K562 (cell line): Measurements from ENCODE around the gene LINC00632. TPM values are rescaled to one million over a fixed set of nuclear protein-coding genes. Genes with fewer than 3 reads are reported as not detected.
A peak's percentile ranks its signal among the peaks of the same experiment; 100 is the strongest.

Experiments
- ATAC-seq: fragments of 200-7000 bp; cut with Tn5 transposase; 3 replicates; pipeline ENCODE4 v1.9.1; 2020; ENCODE audit warnings: moderate library complexity
- BruUV-seq: library from RNA; stranded (reverse); fragments of 400-500 nt; replicated peaks from 2 replicates; lab custom pipeline; 2021; lab: Mats Ljungman, UMichigan
- CTCF ChIA-PET: fragments of 300-600 bp; formaldehyde crosslinking; extraction: SDS; loops from one replicate; lab custom pipeline; 2021; ENCODE audit warnings: low intra/inter-chr PET ratio; lab: Yijun Ruan, JAX
- POLR2A ChIA-PET: fragments of 300-600, 350-650 bp; sonication (Branson Sonifier 250); formaldehyde crosslinking; extraction: SDS; loops from one replicate; lab custom pipeline; 2021; ENCODE audit warnings: antibody characterized with exemption, inconsistent platforms; lab: Yijun Ruan, JAX
- DNase-seq, 4 experiments: peaks; one replicate each; pipeline versions ENCODE4 v3.0.0 to v3.0.0-alpha.2; 2011 to 2018; ENCODE audit warnings: low spot score in 3 of 4, mixed read lengths in 3 of 4; ENCODE audit errors: extremely low read depth in 1 of 4
- FAIRE-seq: peaks from 2 replicates; lab custom pipeline; 2011; peaks lifted over from hg19 to GRCh38; lab: Jason Lieb, UNC
- H2AFZ ChIP-seq: 2 replicates; pipeline ENCODE4 v1.6.0; 2011; ENCODE audit warnings: low read depth, low read length, control low read depth, inconsistent platforms
- H3K27ac ChIP-seq: fragments of 200-600 bp; 3 replicates; pipeline ENCODE4 v1.8.0; 2011; ENCODE audit warnings: low read depth, mild to moderate bottlenecking, control low read depth, inconsistent platforms, low read length, moderate library complexity, mixed read lengths; ENCODE audit errors: extremely low read depth
- H3K27me3 ChIP-seq, 2 experiments: fragments of 300-600 bp in 1 of 2; 2 replicates in 1 of 2; 3 replicates in 1 of 2; pipeline versions ENCODE4 v1.6.0 to v1.8.0; 2011; ENCODE audit warnings: inconsistent platforms in 2 of 2, low read length in 2 of 2, mild to moderate bottlenecking in 1 of 2, mixed read lengths in 1 of 2, moderate library complexity in 1 of 2; ENCODE audit not compliant: control insufficient read depth in 2 of 2, insufficient read depth in 2 of 2
- H3K36me3 ChIP-seq: fragments of 300-600 bp; 3 replicates; pipeline ENCODE4 v1.8.0; 2011; ENCODE audit warnings: mild to moderate bottlenecking, low read length, inconsistent platforms; ENCODE audit not compliant: control insufficient read depth, insufficient read depth
- H3K4me1 ChIP-seq, 2 experiments: fragments of 200-600 bp in 1 of 2; replicated peaks in 1 of 2; 2 replicates in 1 of 2; 3 replicates in 1 of 2; pipeline versions ENCODE4 v1.5.1 to v1.8.0; 2011; ENCODE audit warnings: inconsistent platforms in 2 of 2, low read length in 2 of 2, mild to moderate bottlenecking in 1 of 2, mixed read lengths in 1 of 2, moderate library complexity in 1 of 2; ENCODE audit not compliant: control insufficient read depth in 2 of 2, insufficient read depth in 2 of 2
- H3K4me2 ChIP-seq: 2 replicates; pipeline ENCODE4 v1.6.1; 2011; ENCODE audit warnings: low read length, control low read depth, inconsistent platforms, mixed read lengths; ENCODE audit not compliant: insufficient read depth
- H3K4me3 ChIP-seq: fragments of 200-600 bp; sonication (generic), shearing (Covaris generic); 2 replicates; pipeline ENCODE4 v1.5.1; 2016; ENCODE audit warnings: control low read depth, inconsistent platforms
- H3K79me2 ChIP-seq: fragments of 200-600 bp; 3 replicates; pipeline ENCODE4 v1.8.0; 2011; ENCODE audit warnings: low read length, inconsistent platforms; ENCODE audit not compliant: control insufficient read depth, insufficient read depth
- H3K9ac ChIP-seq, 2 experiments: 2 replicates each; pipeline versions ENCODE4 v1.6.0 to v1.6.1; 2011; ENCODE audit warnings: low read depth in 2 of 2, low read length in 2 of 2, control low read depth in 1 of 2, inconsistent platforms in 1 of 2, mild to moderate bottlenecking in 1 of 2, mixed read lengths in 1 of 2; ENCODE audit not compliant: insufficient read depth in 1 of 2
- H3K9me1 ChIP-seq: one replicate; pipeline ENCODE4 v1.6.0; 2011; ENCODE audit warnings: inconsistent platforms, mild to moderate bottlenecking, low read length, moderate library complexity; ENCODE audit not compliant: control insufficient read depth, insufficient read depth
- H3K9me3 ChIP-seq: replicated peaks from 2 replicates; pipeline ENCODE4 v1.5.1; 2011; ENCODE audit warnings: low read depth, low read length, inconsistent platforms; ENCODE audit not compliant: control insufficient read depth, insufficient read depth
- H4K20me1 ChIP-seq: replicated peaks from 2 replicates; pipeline ENCODE4 v1.6.1; 2011; ENCODE audit warnings: low read length, inconsistent platforms, mixed read lengths; ENCODE audit not compliant: control insufficient read depth, insufficient read depth
- CEBPB ChIP-seq: fragments of 450-650 bp; IDR thresholded peaks from 2 replicates; pipeline ENCODE4 v1.6.1; 2016; ENCODE audit warnings: missing genetic modification characterization, missing compliant biosample characterization
- CTCF ChIP-seq, 3 experiments: IDR thresholded peaks in 2 of 3; conservative IDR thresholded peaks in 1 of 3; 2 replicates each; pipeline ENCODE4 v1.5.1; 2011 to 2012; ENCODE audit warnings: low read length in 3 of 3, mild to moderate bottlenecking in 3 of 3, control low read depth in 2 of 3, improper control_type of control experiment in 1 of 3, inconsistent platforms in 1 of 3, low read depth in 1 of 3, mixed read lengths in 1 of 3, moderate library complexity in 1 of 3; ENCODE audit not compliant: insufficient read depth in 2 of 3
- DEAF1 ChIP-seq: fragments of 450-650 bp; formaldehyde crosslinking; IDR thresholded peaks from 2 replicates; pipeline ENCODE4 v1.4.0; 2020; ENCODE audit warnings: mild to moderate bottlenecking, moderate library complexity
- HMG20A ChIP-seq: fragments of 450-650 bp; formaldehyde crosslinking; conservative IDR thresholded peaks from 2 replicates; pipeline ENCODE4 v1.4.0; 2020; ENCODE audit warnings: mild to moderate bottlenecking, mixed read lengths
- NCOR1 ChIP-seq: fragments of 450-650 bp; IDR thresholded peaks from 2 replicates; pipeline ENCODE4 v1.6.1; 2016; ENCODE audit warnings: mild to moderate bottlenecking, moderate library complexity
- PCBP2 ChIP-seq: fragments of 200-400 bp; formaldehyde crosslinking; IDR thresholded peaks from 2 replicates; pipeline ENCODE4 v1.6.1; 2018; ENCODE audit warnings: low read length, low read depth, mild to moderate bottlenecking, moderate library complexity; ENCODE audit not compliant: poor library complexity, severe bottlenecking
- RAD21 ChIP-seq, 2 experiments: fragments of 250-450 bp in 1 of 2; fragments of 450-650 bp in 1 of 2; sonication (Bioruptor Pico) in 1 of 2; formaldehyde crosslinking in 1 of 2; IDR thresholded peaks in 1 of 2; conservative IDR thresholded peaks in 1 of 2; 2 replicates each; pipeline versions ENCODE4 v1.4.0 to v1.8.0; 2020 to 2022; ENCODE audit warnings: mild to moderate bottlenecking in 2 of 2, moderate library complexity in 1 of 2
- RBM15 ChIP-seq: fragments of 200-400 bp; formaldehyde crosslinking; IDR thresholded peaks from 2 replicates; pipeline ENCODE4 v1.6.1; 2018; ENCODE audit warnings: mild to moderate bottlenecking, low read length, moderate library complexity; ENCODE audit not compliant: insufficient read depth
- RBM34 ChIP-seq: fragments of 200-400 bp; formaldehyde crosslinking; IDR thresholded peaks from 2 replicates; pipeline ENCODE4 v1.6.1; 2018; ENCODE audit warnings: low read length, borderline replicate concordance; ENCODE audit not compliant: insufficient read depth
- SMC3 ChIP-seq: conservative IDR thresholded peaks from 2 replicates; pipeline ENCODE4 v1.6.1; 2011; ENCODE audit warnings: low read depth, low read length, improper control_type of control experiment; ENCODE audit not compliant: insufficient read depth
- TRIM24 ChIP-seq, 2 experiments: fragments of 450-650 bp; IDR thresholded peaks; 2 replicates each; pipeline ENCODE4 v1.6.1; 2016
- ZFP36 ChIP-seq: fragments of 150-350 bp; IDR thresholded peaks from 2 replicates; pipeline ENCODE4 v1.6.1; 2018; ENCODE audit warnings: low read length, low read depth; ENCODE audit not compliant: partially characterized antibody
- ZSCAN32 ChIP-seq: fragments of 450-650 bp; formaldehyde crosslinking; IDR thresholded peaks from 2 replicates; pipeline ENCODE4 v1.4.0; 2020; ENCODE audit warnings: mild to moderate bottlenecking, moderate library complexity
- WGBS: fragments of 100-300 bp; shearing (Covaris generic); methylation state at CpG from one replicate; pipeline ENCODE4 v1.1.6; 2016; ENCODE audit warnings: low coverage, mixed read lengths; ENCODE audit not compliant: insufficient coverage; ENCODE audit errors: missing lambda C conversion rate; 5-methylcytosine and 5-hydroxymethylcytosine counted together
- in situ Hi-C: fragments of 300-500 bp; cut with MboI; formaldehyde crosslinking; loops from 4 replicates; pipeline ENCODE4 v1.15.0; 2018; ENCODE audit warnings: inconsistent platforms, mixed read lengths
- intact Hi-C: fragments of 100-400 bp; cut with micrococcal nuclease; formaldehyde crosslinking; loops from 2 replicates; pipeline ENCODE4 v1.14.2; 2022
- polyA plus RNA-seq, 8 experiments: library from polyadenylated mRNA; depleted of rRNA in 4 of 8; stranded (reverse) in 5 of 8; unstranded in 3 of 8; fragments of >200 nt; fragmentation: Nextera tagmentation in 2 of 8; fragmentation: Illumina TruSeq in 1 of 8; extraction: Ambion mirVana in 2 of 8; extraction: Trizol in 1 of 8; gene quantifications; 2 replicates each; pipeline versions ENCODE4 v1.2.1 to v1.2.3, GENCODE V29; 2011 to 2014; ENCODE audit warnings: inconsistent platforms in 1 of 8, missing spikeins in 1 of 8
- total RNA-seq, 7 experiments: library from RNA; depleted of rRNA in 6 of 7; stranded (reverse); fragments of >200 nt in 6 of 7; fragmentation: Illumina TruSeq in 2 of 7; extraction: Trizol in 2 of 7; gene quantifications; 2 replicates each; pipeline versions ENCODE4 v1.2.1 to v1.2.3, GENCODE V29; 2011 to 2021; ENCODE audit warnings: low replicate concordance in 1 of 7

Gene LINC00632
- total and polyA plus RNA-seq, 9 of the 15 experiments (the other 6 are each of a cell fraction or from before 2014, with no cell fraction given) = 0.06 to 0.20 TPM; not detected in 7

- no peaks in the 10 kb centered on the region for H4K20me1 ChIP-seq
- no peaks in the 10 kb centered on the region for H3K27me3 ChIP-seq
- peak; percentile 86 for FAIRE-seq
- CTCF ChIA-PET = no interaction called here
- intact Hi-C loops (loop anchor here (1.0 to 2.0 kb wide), 2 partner anchors 33 to 677 kb away; no protein-coding TSS in a partner anchor), in situ Hi-C loops (no loop called here)
- H3K9ac ChIP-seq = no peak overlapping the region
- 4% methylated on average over 6 of the region's 10 CpGs for WGBS
- no peaks in the 10 kb centered on the region for H3K36me3 ChIP-seq
- no peak overlapping the region for H2AFZ ChIP-seq
- peak; percentile 89 for ATAC-seq
- DNase-seq = peak; percentile 22 to 52 (median 36)
- H3K79me2 ChIP-seq = no peaks in the 10 kb centered on the region
- BruUV-seq = no TSS peak
- H3K4me2 ChIP-seq = no peak overlapping the region
- H3K27ac ChIP-seq = no peak overlapping the region
- H3K4me3 ChIP-seq = no peak overlapping the region
- H3K9me1 ChIP-seq = no peaks in the 10 kb centered on the region
- no peaks in the 10 kb centered on the region for H3K4me1 ChIP-seq
- no peaks in the 10 kb centered on the region for H3K9me3 ChIP-seq
- POLR2A ChIA-PET = no interaction called here
- TF ChIP-seq HMG20A (CRISPR knock-in tag) = no peak
- TF ChIP-seq TRIM24 (IDR thresholded peaks at IDR 0.05) = no peak
- TF ChIP-seq CTCF (IDR thresholded peaks at IDR 0.05 in 2 of 3, conservative IDR thresholded peaks at IDR 0.05 in 1 of 3; ENCODE audit: insufficient read depth in 2 of 3, low read depth in 1 of 3, low read length in 3 of 3) = peak; percentile 43 to 68 (median 57); a peak in 4 of 6 replicates
- no peak for TF ChIP-seq RBM34
- TF ChIP-seq DEAF1 (CRISPR knock-in tag) = 0 out of 2 replicates have a peak, but pooled peaks have one; percentile 26
- TF ChIP-seq NCOR1 = no peak
- TF ChIP-seq ZSCAN32 (CRISPR knock-in tag) = no peak
- peak; percentile 58 to 69 for TF ChIP-seq RAD21 (CRISPR knock-in tag; conservative IDR thresholded peaks at IDR 0.05 in 1 of 2, IDR thresholded peaks at IDR 0.05 in 1 of 2)
- peak; percentile 50 for TF ChIP-seq CEBPB (tag)
- no peak for TF ChIP-seq RBM15
- peak; percentile 36; the same call in 1 of the 2 replicates for TF ChIP-seq SMC3
- TF ChIP-seq ZFP36 = no peak
- no peak for TF ChIP-seq PCBP2
These were observed 24.3 kb downstream of the LINC00632 start for GRCh38 chrX:140733766-140734342.
